CD14-positive monocyte (primary cell): ENCODE measurements around the gene SINHCAF. TPM values are rescaled to one million over a fixed set of nuclear protein-coding genes. Genes with fewer than 3 reads are reported as not detected.

Source experiments
- DNase-seq, 3 donors: peaks; one replicate each; pipeline ENCODE4 v3.0.0-alpha.2; 2011 to 2022
- H2AFZ ChIP-seq: 2 replicates; pipeline ENCODE4 v1.6.0; 2012; ENCODE audit warnings: mild to moderate bottlenecking, low read depth, low read length, inconsistent platforms; ENCODE audit not compliant: insufficient read depth, poor library complexity, severe bottlenecking
- H3K27ac ChIP-seq, 2 donors: 1 replicate in 1 of 2; 2 replicates in 1 of 2; pipeline ENCODE4 v1.5.1; 2012 to 2013; ENCODE audit warnings: low read length in 2 of 2, control low read depth in 1 of 2, inconsistent platforms in 1 of 2, low read depth in 1 of 2, mild to moderate bottlenecking in 1 of 2
- H3K27me3 ChIP-seq, 2 donors: one replicate each; pipeline versions ENCODE4 v1.6.0 to v1.6.1; 2011 to 2013; ENCODE audit warnings: low read length in 2 of 2; ENCODE audit not compliant: control insufficient read depth in 2 of 2, insufficient read depth in 2 of 2
- H3K36me3 ChIP-seq, 2 donors: replicated peaks in 1 of 2; 1 replicate in 1 of 2; 2 replicates in 1 of 2; pipeline versions ENCODE4 v1.5.1 to v1.6.1; 2012 to 2013; ENCODE audit warnings: low read length in 2 of 2, control low read depth in 1 of 2, inconsistent platforms in 1 of 2, mild to moderate bottlenecking in 1 of 2; ENCODE audit not compliant: insufficient read depth in 2 of 2, control insufficient read depth in 1 of 2
- H3K4me1 ChIP-seq, 2 donors: 1 replicate in 1 of 2; 2 replicates in 1 of 2; pipeline versions ENCODE4 v1.5.1 to v1.6.1; 2012 to 2013; ENCODE audit warnings: low read length in 2 of 2, control low read depth in 1 of 2, inconsistent platforms in 1 of 2, mild to moderate bottlenecking in 1 of 2, moderate library complexity in 1 of 2; ENCODE audit not compliant: insufficient read depth in 2 of 2, control insufficient read depth in 1 of 2
- H3K4me2 ChIP-seq: replicated peaks from 2 replicates; pipeline ENCODE3; 2012; ENCODE audit warnings: low read length, moderate library complexity, mild to moderate bottlenecking; ENCODE audit not compliant: poor library complexity, severe bottlenecking; ENCODE audit errors: extremely low read depth
- H3K4me3 ChIP-seq, 3 experiments: fragments of 200-600 bp in 1 of 3; sonication (generic) in 1 of 3; replicated peaks in 1 of 3; 1 replicate in 2 of 3; 2 replicates in 1 of 3; pipeline ENCODE4 v1.5.1; 2011 to 2013; ENCODE audit warnings: low read length in 3 of 3, mild to moderate bottlenecking in 3 of 3, control low read depth in 2 of 3, low read depth in 2 of 3, inconsistent platforms in 1 of 3, moderate library complexity in 1 of 3
- H3K79me2 ChIP-seq: 2 replicates; pipeline ENCODE4 v1.6.0; 2012; ENCODE audit warnings: mild to moderate bottlenecking, control low read depth, inconsistent platforms, low read length, moderate library complexity; ENCODE audit not compliant: insufficient read depth
- H3K9ac ChIP-seq: 2 replicates; pipeline ENCODE4 v1.6.0; 2017; ENCODE audit warnings: low read length, mild to moderate bottlenecking; ENCODE audit not compliant: insufficient read depth, poor library complexity, severe bottlenecking
- H3K9me3 ChIP-seq, 2 donors: replicated peaks in 1 of 2; 1 replicate in 1 of 2; 2 replicates in 1 of 2; pipeline versions ENCODE4 v1.5.1 to v1.6.1; 2012 to 2013; ENCODE audit warnings: low read length in 2 of 2, control low read depth in 1 of 2; ENCODE audit not compliant: control insufficient read depth in 1 of 2, insufficient read depth in 1 of 2
- H4K20me1 ChIP-seq: 2 replicates; pipeline ENCODE4 v1.6.0; 2012; ENCODE audit warnings: mild to moderate bottlenecking, low read length, control low read depth, moderate library complexity; ENCODE audit not compliant: insufficient read depth
- H3K27ac Mint-ChIP-seq, 7 donors: one replicate each; pipeline ENCODE4 v1.8.0; 2020; ENCODE audit warnings: mild to moderate bottlenecking in 7 of 7, mixed read lengths in 7 of 7, moderate library complexity in 6 of 7, inconsistent platforms in 2 of 7
- H3K27me3 Mint-ChIP-seq, 3 donors: one replicate each; pipeline ENCODE4 v1.8.0; 2021 to 2022; ENCODE audit warnings: low read depth in 3 of 3, mild to moderate bottlenecking in 3 of 3, mixed read lengths in 3 of 3, moderate library complexity in 3 of 3, inconsistent platforms in 1 of 3
- H3K36me3 Mint-ChIP-seq, 2 donors: one replicate each; pipeline ENCODE4 v1.8.0; 2020; ENCODE audit warnings: mixed read lengths in 2 of 2, inconsistent platforms in 1 of 2, mild to moderate bottlenecking in 1 of 2
- H3K4me1 Mint-ChIP-seq: one replicate; pipeline ENCODE4 v1.8.0; 2020; ENCODE audit warnings: mild to moderate bottlenecking, mixed read lengths
- H3K4me3 Mint-ChIP-seq, 2 donors: one replicate each; pipeline ENCODE4 v1.8.0; 2020; ENCODE audit warnings: mild to moderate bottlenecking in 2 of 2, mixed read lengths in 2 of 2, moderate library complexity in 1 of 2
- H3K9me3 Mint-ChIP-seq, 7 donors: one replicate each; pipeline ENCODE4 v1.8.0; 2020 to 2022; ENCODE audit warnings: mixed read lengths in 7 of 7, mild to moderate bottlenecking in 6 of 7, moderate library complexity in 6 of 7, inconsistent platforms in 2 of 7
- CTCF ChIP-seq: fragments of 200-600 bp; IDR thresholded peaks from one replicate; pipeline ENCODE4 v1.8.0; 2022; ENCODE audit warnings: antibody characterized with exemption, mild to moderate bottlenecking
- WGBS: methylation state at CpG from one replicate; pipeline ENCODE4 v1.1.5; 2013; ENCODE audit warnings: missing lambda C conversion rate; ENCODE audit not compliant: insufficient coverage; 5-methylcytosine and 5-hydroxymethylcytosine counted together
- intact Hi-C, 2 donors: fragments of 100-400 bp; cut with micrococcal nuclease; formaldehyde crosslinking; loops; one replicate each; pipeline versions ENCODE4 v1.15.0 to v1.15.1; 2023
- polyA plus RNA-seq, 3 donors: library from polyadenylated mRNA; depleted of rRNA in 1 of 3; unstranded in 2 of 3; stranded (reverse) in 1 of 3; fragments of 300-500 nt in 2 of 3; fragments of >200 nt in 1 of 3; fragmentation: Illumina TruSeq in 2 of 3; gene quantifications; 1 replicate in 2 of 3; 2 replicates in 1 of 3; pipeline ENCODE4 v1.2.3, GENCODE V29; 2012 to 2021

Gene SINHCAF
- polyA plus RNA-seq, 3 donors: 14.2 to 20.2 (median 20.1) TPM

- no peak for DNase-seq
- no peaks in the 10 kb centered on the region for H3K9me3 ChIP-seq
- peak overlapping the region in 1 of 3 experiments; percentile 61 for H3K4me3 ChIP-seq
- peaks cover 16 to 17% of the 10 kb centered on the region in 2 donors for H3K4me1 ChIP-seq
- WGBS: 40% methylated on average over 3 of the region's 6 CpGs
- peak overlapping the region; percentile 79 for H2AFZ ChIP-seq
- no peak overlapping the region for H3K27ac ChIP-seq
- Mint-ChIP-seq H3K4me1 (peaks cover 20% of the 10 kb centered on the region), H3K36me3 (no peaks in the 10 kb centered on the region), H3K27ac (peak overlapping the region in 1 of 7 donors; percentile 69), H3K27me3 (peaks cover 0 to 5% (median 1%) of the 10 kb centered on the region in 3 donors), H3K4me3 (no peak overlapping the region), H3K9me3 (no peaks in the 10 kb centered on the region)
- H3K36me3 ChIP-seq: no peaks in the 10 kb centered on the region
- H4K20me1 ChIP-seq: no peaks in the 10 kb centered on the region
- H3K9ac ChIP-seq: peak overlapping the region; percentile 42
- H3K27me3 ChIP-seq: no peaks in the 10 kb centered on the region
- no peaks in the 10 kb centered on the region for H3K79me2 ChIP-seq
- intact Hi-C loops: no loop called here
- H3K4me2 ChIP-seq: peak overlapping the region; percentile 73
- no peak for TF ChIP-seq CTCF
Observed at GRCh38 chr12:31363416-31363809, 37.5 kb upstream of the SINHCAF start.

GRCh38 chr12:31362759-31363415 is 36.9 kb upstream of the SINHCAF start:
- no peak for TF ChIP-seq CTCF
- H3K36me3 ChIP-seq: no peaks in the 10 kb centered on the region
- H3K4me1 Mint-ChIP-seq: peaks cover 20% of the 10 kb centered on the region
- H3K79me2 ChIP-seq: no peaks in the 10 kb centered on the region
- DNase-seq: peak; percentile 14 to 36 (median 33)
- no peaks in the 10 kb centered on the region for H3K27me3 ChIP-seq
- intact Hi-C loops: no loop called here
- no peaks in the 10 kb centered on the region for H4K20me1 ChIP-seq
- H3K4me3 Mint-ChIP-seq: peak overlapping the region; percentile 74 to 85
- H3K9me3 Mint-ChIP-seq: no peaks in the 10 kb centered on the region
- peak overlapping the region; percentile 73 for H3K4me2 ChIP-seq
- no peaks in the 10 kb centered on the region for H3K9me3 ChIP-seq
- WGBS: 0% methylated on average over 2 of the region's 6 CpGs
- peaks cover 16 to 17% of the 10 kb centered on the region in 2 donors for H3K4me1 ChIP-seq
- H3K36me3 Mint-ChIP-seq: no peaks in the 10 kb centered on the region
- peak overlapping the region in 1 of 2 donors; percentile 10 for H3K27ac ChIP-seq
- peak overlapping the region; percentile 42 for H3K9ac ChIP-seq
- H3K4me3 ChIP-seq: peak overlapping the region; percentile 14 to 61 (median 28)
- peak overlapping the region; percentile 20 to 81 (median 29) for H3K27ac Mint-ChIP-seq
- H2AFZ ChIP-seq: peak overlapping the region; percentile 79
- H3K27me3 Mint-ChIP-seq: peaks cover 0 to 5% (median 1%) of the 10 kb centered on the region in 3 donors
